Bronchus fibroblast of lung (primary cell): ENCODE results near the gene KCNMA1. TPM values are rescaled to one million over a fixed set of nuclear protein-coding genes. Genes with fewer than 3 reads are reported as not detected.

Source experiments
- total RNA-seq: library from RNA; depleted of rRNA; stranded (reverse); fragments of >200 nt; gene quantifications from 2 replicates; pipeline ENCODE4 v1.2.3, GENCODE V29; 2015

Gene KCNMA1
- total RNA-seq, result 6.4 and 7.7 TPM in 2 replicates

GRCh38 chr10:77637532-77638320 lies at the start of gene KCNMA1:
Gene KCNMA1, minus strand, starts transcription at chr10:77637808.

